Measurements from ENCODE around the gene TH.

TH gene

GRCh38 chr11:2115308-2115707 is 56.3 kb downstream of the TH start:
- DNase-seq (ENCODE audit: low read depth, low spot score): no peak
- H3K27ac ChIP-seq: no peak overlapping the region
- H3K9me3 ChIP-seq (ENCODE audit: low read depth, low read length): no peaks in the 10 kb centered on the region
- H3K4me3 ChIP-seq: no peak overlapping the region
- no peak overlapping the region for H3K9ac ChIP-seq (ENCODE audit: insufficient read length)
- no peak for TF ChIP-seq POLR2AphosphoS5 (IDR thresholded peaks at IDR 0.05; ENCODE audit: borderline replicate concordance, low read depth, low read length)
- no peak for TF ChIP-seq EZH2 (IDR thresholded peaks at IDR 0.05)
- TF ChIP-seq FOXP2 (optimal IDR thresholded peaks at IDR 0.05; ENCODE audit: control extremely low read depth, extremely low read length, insufficient read depth): no peak
- no peaks in the 10 kb centered on the region for H3K36me3 ChIP-seq (ENCODE audit: insufficient read depth, low read length)

GRCh38 chr11:2114430-2115241 is 57.0 kb downstream of the TH start:
- Histone ChIP-seq H3K4me3 (no peak overlapping the region), H3K9me3 (ENCODE audit: low read depth, low read length) (no peaks in the 10 kb centered on the region), H3K27ac (no peak overlapping the region), H3K9ac (ENCODE audit: insufficient read length) (no peak overlapping the region), H3K36me3 (ENCODE audit: insufficient read depth, low read length) (no peaks in the 10 kb centered on the region)
- TF ChIP-seq EZH2 (IDR thresholded peaks at IDR 0.05) (no peak), FOXP2 (optimal IDR thresholded peaks at IDR 0.05; ENCODE audit: control extremely low read depth, extremely low read length, insufficient read depth) (no peak), POLR2AphosphoS5 (IDR thresholded peaks at IDR 0.05; ENCODE audit: borderline replicate concordance, low read depth, low read length) (no peak)
- DNase-seq (ENCODE audit: low read depth, low spot score): no peak
